GM12872 (cell line): ENCODE results near the gene AAK1.

Experiments
- CTCF ChIP-seq: IDR thresholded peaks from 3 replicates; pipeline ENCODE4 v1.5.1; 2011; ENCODE audit warnings: low read depth, mild to moderate bottlenecking, low read length, moderate library complexity; ENCODE audit not compliant: insufficient read depth

Gene AAK1

GRCh38 chr2:69554568-69554967 lies 89.0 kb downstream of the AAK1 start:
- no peak for TF ChIP-seq CTCF

DNA sequence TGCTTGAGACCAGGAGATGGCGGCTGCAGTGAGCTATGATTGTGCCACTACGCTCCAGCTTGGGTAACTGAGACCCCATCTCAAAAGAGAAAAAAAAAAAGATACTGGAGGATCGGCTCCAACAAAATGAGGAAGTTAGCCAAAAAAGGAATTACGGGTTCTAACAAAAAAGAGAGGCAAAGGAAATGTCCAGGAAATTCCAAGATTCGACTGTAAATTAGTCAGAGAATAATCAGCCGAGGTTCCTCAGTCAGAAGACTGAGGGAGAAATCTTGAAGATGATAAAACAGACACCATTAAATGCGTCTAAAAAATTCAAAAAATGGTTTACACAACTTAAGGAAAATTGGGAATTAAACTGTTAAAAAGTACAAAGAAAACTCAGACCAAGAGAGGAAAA lies 89.5 kb downstream of the AAK1 start:
- TF ChIP-seq CTCF, result no peak

- TF ChIP-seq CTCF, result no peak
Observed at GRCh38 chr2:69549421-69549820, 94.1 kb downstream of the AAK1 start.

- no peak for TF ChIP-seq CTCF
Observed at GRCh38 chr2:69547984-69548715, 95.4 kb downstream of the AAK1 start.

DNA sequence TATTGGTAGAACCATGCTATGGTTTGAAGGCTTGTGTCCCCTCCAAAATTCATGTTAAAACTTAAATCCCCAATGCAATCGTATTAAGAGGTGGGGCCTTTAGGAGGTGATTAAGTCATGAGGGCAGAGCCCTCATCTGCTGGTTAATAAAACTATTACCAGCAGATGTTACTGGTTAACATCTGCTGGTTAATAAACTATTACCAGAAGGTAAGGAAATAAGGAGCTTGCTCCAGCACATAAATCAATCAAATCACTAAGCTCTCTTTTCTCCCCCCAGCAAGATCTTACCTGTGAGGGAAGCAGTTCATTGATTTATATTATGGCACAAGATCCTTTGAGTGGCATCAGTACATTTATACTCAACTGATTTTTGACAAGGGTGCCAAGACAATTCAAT lies 96.9 kb downstream of the AAK1 start:
- no peak for TF ChIP-seq CTCF

GRCh38 chr2:69545477-69545932 lies 98.0 kb downstream of the AAK1 start:
- no peak for TF ChIP-seq CTCF

DNA sequence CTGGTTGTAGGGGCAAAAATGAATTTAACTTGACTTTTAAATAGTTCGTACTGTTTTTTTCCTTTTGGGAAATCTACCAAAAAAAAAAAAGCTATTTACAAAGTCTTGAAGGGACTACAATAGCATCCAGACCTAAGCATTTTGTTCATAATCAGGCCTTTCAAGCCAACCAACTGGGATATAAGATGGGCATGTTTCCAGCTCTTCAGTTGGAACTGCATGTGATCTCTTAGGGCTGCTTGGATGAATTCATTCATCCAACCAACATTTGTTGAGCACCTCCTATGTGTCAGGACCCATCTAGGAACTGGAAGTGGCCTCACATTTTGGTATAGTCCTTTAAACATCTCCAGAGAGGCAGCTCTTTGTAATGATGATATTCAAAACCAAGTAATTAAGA lies 98.6 kb downstream of the AAK1 start:
- no peak for TF ChIP-seq CTCF
